OCI-LY1 (cell line): ENCODE data around the gene ADAMTSL2.

Experiments used
- H2AFZ ChIP-seq: fragments of 200-600 bp; sonication (generic), shearing (Covaris generic); 2 replicates; pipeline ENCODE4 v1.6.0; 2014; ENCODE audit warnings: antibody characterized with exemption, mild to moderate bottlenecking, low read length
- H3F3A ChIP-seq: fragments of 200-600 bp; sonication (generic), shearing (Covaris generic); 2 replicates; pipeline ENCODE4 v1.6.0; 2014; ENCODE audit warnings: mild to moderate bottlenecking, antibody characterized with exemption, low read length, moderate library complexity; ENCODE audit not compliant: insufficient read depth
- H3K27ac ChIP-seq: fragments of 200-600 bp; sonication (generic); 2 replicates; pipeline ENCODE4 v1.5.1; 2014; ENCODE audit warnings: low read length, mixed run types, mild to moderate bottlenecking, low read depth; ENCODE audit not compliant: poor library complexity, severe bottlenecking
- H3K27me3 ChIP-seq: fragments of 200-600 bp; sonication (generic); 2 replicates; pipeline ENCODE4 v1.6.0; 2014; ENCODE audit warnings: antibody characterized with exemption, mild to moderate bottlenecking, low read length, moderate library complexity; ENCODE audit not compliant: insufficient read depth
- H3K36me3 ChIP-seq: fragments of 200-600 bp; sonication (generic); 2 replicates; pipeline ENCODE4 v1.6.1; 2014; ENCODE audit warnings: mild to moderate bottlenecking, antibody characterized with exemption, low read length, moderate library complexity, mixed read lengths; ENCODE audit not compliant: insufficient read depth
- H3K4me1 ChIP-seq: fragments of 200-600 bp; sonication (generic); 2 replicates; pipeline ENCODE4 v1.5.1; 2014; ENCODE audit warnings: mild to moderate bottlenecking, low read length, moderate library complexity; ENCODE audit not compliant: insufficient read depth, severe bottlenecking
- H3K4me2 ChIP-seq: fragments of 200-600 bp; sonication (generic), shearing (Covaris generic); 2 replicates; pipeline ENCODE4 v1.6.1; 2014; ENCODE audit warnings: low read length
- H3K4me3 ChIP-seq: fragments of 200-600 bp; sonication (generic); 2 replicates; pipeline ENCODE4 v1.5.1; 2014; ENCODE audit warnings: low read length, low read depth, mild to moderate bottlenecking, mixed read lengths; ENCODE audit not compliant: poor library complexity, severe bottlenecking
- H3K79me2 ChIP-seq: fragments of 200-600 bp; shearing (Covaris generic); 2 replicates; pipeline ENCODE4 v1.6.1; 2016; ENCODE audit warnings: mixed run types, low read length, mixed read lengths; ENCODE audit not compliant: insufficient read depth
- H3K9ac ChIP-seq: fragments of 200-600 bp; sonication (generic), shearing (Covaris generic); 2 replicates; pipeline ENCODE4 v1.6.1; 2014; ENCODE audit warnings: mild to moderate bottlenecking, low read length, mixed read lengths
- H3K9me2 ChIP-seq: fragments of 200-600 bp; sonication (generic), shearing (Covaris generic); 2 replicates; pipeline ENCODE4 v1.6.1; 2014; ENCODE audit warnings: low read depth, mild to moderate bottlenecking, low read length, mixed read lengths
- H3K9me3 ChIP-seq: fragments of 200-600 bp; shearing (Covaris generic); 2 replicates; pipeline ENCODE4 v1.6.1; 2014; ENCODE audit warnings: low read length, mixed read lengths
- H4K20me1 ChIP-seq: fragments of 200-600 bp; sonication (generic), shearing (Covaris generic); 2 replicates; pipeline ENCODE4 v1.6.0; 2016; ENCODE audit warnings: mild to moderate bottlenecking, low read length; ENCODE audit not compliant: insufficient read depth
- EZH2 ChIP-seq: fragments of 200-600 bp; sonication (generic), shearing (Covaris generic); IDR thresholded peaks from 2 replicates; pipeline ENCODE4 v1.8.0; 2017; ENCODE audit warnings: borderline replicate concordance, mixed run types, mild to moderate bottlenecking, antibody characterized with exemption, low read length, moderate library complexity, mixed read lengths
- TF ChIP-seq, protein P1 (sequence below): fragments of 200-600 bp; sonication (generic), shearing (Covaris generic); IDR thresholded peaks from 2 replicates; pipeline ENCODE4 v1.5.1; 2017; ENCODE audit warnings: mild to moderate bottlenecking, antibody characterized with exemption, low read length, moderate library complexity, mixed read lengths

The ADAMTSL2 gene

DNA sequence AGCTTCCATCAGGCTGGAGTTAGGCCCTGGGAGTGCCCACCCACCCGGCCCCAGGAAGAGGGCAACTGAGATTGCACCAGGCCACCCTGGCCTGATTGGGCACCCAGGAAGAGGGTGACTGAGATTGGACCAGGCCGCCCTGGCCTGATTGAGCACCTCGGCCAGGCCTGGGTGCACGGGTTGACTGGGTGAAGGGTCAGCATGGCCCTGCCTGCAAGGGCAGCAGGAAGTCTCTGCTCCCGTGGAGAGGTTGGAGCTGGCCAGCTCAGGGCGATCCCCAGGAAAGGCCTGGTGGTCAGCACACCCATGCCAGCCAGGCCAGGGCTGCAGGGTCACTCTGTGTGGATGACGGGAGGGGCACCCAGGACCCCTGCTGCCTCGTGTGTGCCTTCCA, 11.8 kb downstream of the ADAMTSL2 start:
- H3F3A ChIP-seq: no peaks in the 10 kb centered on the region

GRCh38 chr9:133547116-133547515, 12.6 kb downstream of the ADAMTSL2 start:
- Histone ChIP-seq H3K9me2 (no peaks in the 10 kb centered on the region), H3K9ac (no peak overlapping the region), H3K4me1 (no peaks in the 10 kb centered on the region), H3K4me3 (no peak overlapping the region), H3K27ac (no peak overlapping the region), H3F3A (no peaks in the 10 kb centered on the region), H3K27me3 (no peaks in the 10 kb centered on the region), H3K9me3 (no peaks in the 10 kb centered on the region), H4K20me1 (no peaks in the 10 kb centered on the region), H3K36me3 (no peaks in the 10 kb centered on the region), H3K4me2 (no peak overlapping the region), H2AFZ (no peak overlapping the region), H3K79me2 (no peaks in the 10 kb centered on the region)
- no peak for TF ChIP-seq EZH2
- TF ChIP-seq, protein P1, sequence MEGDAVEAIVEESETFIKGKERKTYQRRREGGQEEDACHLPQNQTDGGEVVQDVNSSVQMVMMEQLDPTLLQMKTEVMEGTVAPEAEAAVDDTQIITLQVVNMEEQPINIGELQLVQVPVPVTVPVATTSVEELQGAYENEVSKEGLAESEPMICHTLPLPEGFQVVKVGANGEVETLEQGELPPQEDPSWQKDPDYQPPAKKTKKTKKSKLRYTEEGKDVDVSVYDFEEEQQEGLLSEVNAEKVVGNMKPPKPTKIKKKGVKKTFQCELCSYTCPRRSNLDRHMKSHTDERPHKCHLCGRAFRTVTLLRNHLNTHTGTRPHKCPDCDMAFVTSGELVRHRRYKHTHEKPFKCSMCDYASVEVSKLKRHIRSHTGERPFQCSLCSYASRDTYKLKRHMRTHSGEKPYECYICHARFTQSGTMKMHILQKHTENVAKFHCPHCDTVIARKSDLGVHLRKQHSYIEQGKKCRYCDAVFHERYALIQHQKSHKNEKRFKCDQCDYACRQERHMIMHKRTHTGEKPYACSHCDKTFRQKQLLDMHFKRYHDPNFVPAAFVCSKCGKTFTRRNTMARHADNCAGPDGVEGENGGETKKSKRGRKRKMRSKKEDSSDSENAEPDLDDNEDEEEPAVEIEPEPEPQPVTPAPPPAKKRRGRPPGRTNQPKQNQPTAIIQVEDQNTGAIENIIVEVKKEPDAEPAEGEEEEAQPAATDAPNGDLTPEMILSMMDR: no peak

More for the DNA sequence above, 11.8 kb downstream of the ADAMTSL2 start:
- no peak overlapping the region for H2AFZ ChIP-seq
- H3K4me3 ChIP-seq: no peak overlapping the region
- H3K4me2 ChIP-seq: no peak overlapping the region
- H3K79me2 ChIP-seq: no peaks in the 10 kb centered on the region
- H3K27me3 ChIP-seq: no peaks in the 10 kb centered on the region
- TF ChIP-seq EZH2: no peak
- TF ChIP-seq, protein P1: no peak
- no peaks in the 10 kb centered on the region for H3K4me1 ChIP-seq
- no peaks in the 10 kb centered on the region for H3K9me2 ChIP-seq
- no peak overlapping the region for H3K9ac ChIP-seq
- no peaks in the 10 kb centered on the region for H3K9me3 ChIP-seq
- H4K20me1 ChIP-seq: no peaks in the 10 kb centered on the region
- no peaks in the 10 kb centered on the region for H3K36me3 ChIP-seq
- no peak overlapping the region for H3K27ac ChIP-seq

- Histone ChIP-seq H3K4me2 (no peak overlapping the region), H3K36me3 (no peaks in the 10 kb centered on the region), H3K9ac (no peak overlapping the region), H3K27ac (no peak overlapping the region), H3K27me3 (peaks cover 6% of the 10 kb centered on the region; the same call in 1 of the 2 replicates), H3F3A (no peaks in the 10 kb centered on the region), H3K4me1 (no peaks in the 10 kb centered on the region), H3K9me3 (no peaks in the 10 kb centered on the region), H2AFZ (no peak overlapping the region), H4K20me1 (no peaks in the 10 kb centered on the region), H3K9me2 (no peaks in the 10 kb centered on the region), H3K4me3 (no peak overlapping the region), H3K79me2 (no peaks in the 10 kb centered on the region)
- TF ChIP-seq, protein P1: no peak
- no peak for TF ChIP-seq EZH2
These were observed 16.9 kb downstream of the ADAMTSL2 start for GRCh38 chr9:133551446-133551845.
